Ovary (tissue), 3 donors: Measurements from ENCODE around the gene DENND4B.

Source experiments
- POLR2A ChIP-seq: fragments of 450-650 bp; IDR thresholded peaks from one replicate; pipeline ENCODE4 v1.6.1; 2017; ENCODE audit warnings: antibody characterized with exemption, mild to moderate bottlenecking, moderate library complexity
- TF ChIP-seq, protein P1 (sequence below), 3 donors: fragments of 450-650 bp in 2 of 3; fragments of 200-600 bp in 1 of 3; IDR thresholded peaks; one replicate each; pipeline versions ENCODE4 v1.5.1 to v1.8.0; 2016 to 2022; ENCODE audit warnings: antibody characterized with exemption in 3 of 3, mild to moderate bottlenecking in 1 of 3
- donor health status: DM: no; HTN: no; CAD: no.

- TF ChIP-seq, protein P1, sequence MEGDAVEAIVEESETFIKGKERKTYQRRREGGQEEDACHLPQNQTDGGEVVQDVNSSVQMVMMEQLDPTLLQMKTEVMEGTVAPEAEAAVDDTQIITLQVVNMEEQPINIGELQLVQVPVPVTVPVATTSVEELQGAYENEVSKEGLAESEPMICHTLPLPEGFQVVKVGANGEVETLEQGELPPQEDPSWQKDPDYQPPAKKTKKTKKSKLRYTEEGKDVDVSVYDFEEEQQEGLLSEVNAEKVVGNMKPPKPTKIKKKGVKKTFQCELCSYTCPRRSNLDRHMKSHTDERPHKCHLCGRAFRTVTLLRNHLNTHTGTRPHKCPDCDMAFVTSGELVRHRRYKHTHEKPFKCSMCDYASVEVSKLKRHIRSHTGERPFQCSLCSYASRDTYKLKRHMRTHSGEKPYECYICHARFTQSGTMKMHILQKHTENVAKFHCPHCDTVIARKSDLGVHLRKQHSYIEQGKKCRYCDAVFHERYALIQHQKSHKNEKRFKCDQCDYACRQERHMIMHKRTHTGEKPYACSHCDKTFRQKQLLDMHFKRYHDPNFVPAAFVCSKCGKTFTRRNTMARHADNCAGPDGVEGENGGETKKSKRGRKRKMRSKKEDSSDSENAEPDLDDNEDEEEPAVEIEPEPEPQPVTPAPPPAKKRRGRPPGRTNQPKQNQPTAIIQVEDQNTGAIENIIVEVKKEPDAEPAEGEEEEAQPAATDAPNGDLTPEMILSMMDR (IDR thresholded peaks at IDR 0.05) = peak in 1 of 3 donors; percentile 4
- TF ChIP-seq POLR2A = no peak
Observed at GRCh38 chr1:153991151-153991630, 44.7 kb upstream of the DENND4B start.
